GM18499 (cell line): ENCODE data around the gene OR13C5.
"Not testable (repeated sequence)": the region's sequence is repeated elsewhere in the genome, so short reads cannot be mapped to it uniquely, and the experiment has no call there.

Experiments used
- ATAC-seq: cut with Tn5 transposase; IDR thresholded peaks from one replicate; pipeline ENCODE4 v1.9.1; 2021; ENCODE audit warnings: moderate number of reproducible peaks; ENCODE audit not compliant: insufficient read depth, unreplicated experiment

The OR13C5 gene, protein sequence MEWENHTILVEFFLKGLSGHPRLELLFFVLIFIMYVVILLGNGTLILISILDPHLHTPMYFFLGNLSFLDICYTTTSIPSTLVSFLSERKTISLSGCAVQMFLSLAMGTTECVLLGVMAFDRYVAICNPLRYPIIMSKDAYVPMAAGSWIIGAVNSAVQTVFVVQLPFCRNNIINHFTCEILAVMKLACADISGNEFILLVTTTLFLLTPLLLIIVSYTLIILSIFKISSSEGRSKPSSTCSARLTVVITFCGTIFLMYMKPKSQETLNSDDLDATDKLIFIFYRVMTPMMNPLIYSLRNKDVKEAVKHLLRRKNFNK

DNA sequence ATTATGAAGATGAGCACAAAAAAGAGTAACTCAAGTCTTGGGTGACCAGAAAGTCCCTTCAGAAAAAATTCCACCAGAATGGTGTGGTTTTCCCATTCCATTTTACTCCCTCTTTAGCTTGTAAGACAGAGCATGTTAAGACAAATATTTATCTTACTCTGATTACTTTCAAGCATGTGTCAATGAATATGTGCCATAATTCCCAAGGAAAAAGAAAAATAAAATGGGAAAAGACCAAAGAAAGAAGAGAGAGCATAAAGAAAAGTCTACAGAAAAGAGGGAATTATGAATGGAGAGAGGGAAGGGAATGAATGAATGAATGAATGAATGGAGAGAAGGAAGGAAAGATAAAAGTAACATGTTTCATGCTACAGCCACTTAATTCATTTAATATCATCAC lies at the start of gene OR13C5:
OR13C5 (minus strand) TSS at position 101 of the 400 bp plus-strand sequence; CDS start at position 101, 0 bp downstream.
- not testable (repeated sequence) for ATAC-seq

DNA sequence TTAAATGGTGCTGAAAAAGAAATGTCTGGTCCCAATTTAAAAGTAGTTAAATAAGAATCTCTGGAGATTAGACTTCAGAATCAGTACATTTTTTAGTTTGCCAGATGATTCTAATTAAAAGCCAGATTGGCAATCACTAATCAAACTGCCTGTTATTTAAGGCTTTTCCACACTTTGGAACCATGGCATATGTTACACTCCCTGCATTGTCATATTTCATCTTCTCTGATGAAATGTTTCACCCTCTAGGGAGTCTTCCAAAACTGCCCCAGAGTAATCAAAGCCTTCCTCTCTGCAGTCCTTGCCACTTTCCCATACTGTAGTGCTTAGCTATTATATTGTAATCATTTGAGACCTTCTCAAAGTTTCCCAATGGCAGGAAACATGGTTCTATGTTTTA lies 36.2 kb upstream of the OR13C5 start:
- no peak for ATAC-seq

DNA sequence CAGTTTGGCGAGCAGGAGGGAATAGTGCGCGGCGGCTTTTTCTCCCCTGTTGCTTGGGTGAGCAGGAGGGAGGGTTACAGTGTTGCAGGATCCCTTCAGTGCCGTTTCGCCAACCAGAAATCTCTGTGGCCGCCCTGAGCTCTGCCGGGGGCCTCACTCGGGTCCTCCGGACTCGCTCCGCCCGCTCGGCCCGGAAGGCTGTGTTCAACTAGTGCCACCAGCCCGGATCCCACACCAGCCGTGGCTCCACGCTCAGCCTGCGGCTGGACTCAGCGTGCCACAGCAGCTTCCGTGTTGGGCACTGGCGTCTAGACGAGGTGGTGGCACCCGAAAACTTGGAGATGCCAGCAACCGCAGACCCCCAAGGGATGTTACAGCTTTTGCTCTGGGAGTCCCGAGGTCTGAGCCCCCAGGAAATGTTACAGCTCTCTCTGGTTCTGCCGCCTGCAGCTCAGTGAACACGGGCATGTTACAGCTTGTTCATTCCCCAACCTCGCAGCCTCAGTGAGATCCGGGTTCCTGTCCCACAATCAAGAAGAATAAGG lies 34.8 kb upstream of the OR13C5 start:
- no peak for ATAC-seq

DNA sequence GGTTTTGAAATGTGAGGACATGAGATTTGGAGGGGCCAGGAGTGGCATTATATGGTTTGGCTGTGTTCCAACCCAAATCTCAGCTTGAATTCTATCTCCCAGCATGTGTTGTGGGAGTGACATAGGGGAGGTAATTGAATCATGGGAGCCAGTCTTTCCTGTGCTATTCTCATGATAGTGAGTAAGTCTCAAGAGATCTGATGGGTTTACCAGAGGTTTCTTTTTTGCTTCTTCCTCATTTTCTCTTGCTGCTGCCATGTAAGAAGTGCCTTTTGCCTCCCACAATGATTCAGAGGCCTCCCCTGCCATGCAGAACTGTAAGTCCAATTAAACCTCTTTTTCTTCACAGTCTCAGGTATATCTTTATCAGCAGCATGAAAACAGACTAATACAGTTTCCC lies 26.8 kb upstream of the OR13C5 start:
- not testable (repeated sequence) for ATAC-seq

DNA sequence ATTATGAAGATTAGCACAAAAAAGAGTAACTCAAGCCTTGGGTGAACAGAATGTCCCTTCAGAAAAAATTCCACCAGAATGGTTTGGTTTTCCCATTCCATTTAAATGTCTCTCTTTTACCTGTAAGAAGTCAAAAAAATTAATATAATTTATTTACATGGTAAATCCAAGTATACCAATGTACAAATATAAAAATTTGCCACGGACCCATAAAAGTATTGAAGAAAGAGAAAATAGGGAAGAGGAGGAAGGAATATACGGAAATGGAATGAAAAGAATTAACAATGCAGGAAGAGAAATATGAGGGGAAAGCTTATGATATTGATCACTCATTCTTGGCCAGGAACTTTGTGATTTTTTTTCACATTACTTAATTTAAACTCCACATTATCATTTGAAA lies 18.9 kb upstream of the OR13C5 start, which contains the start of gene OR13C9:
OR13C9 (minus strand) TSS at position 101 of the 400 bp plus-strand sequence; CDS start at position 101, 0 bp downstream.
- ATAC-seq, result no peak

DNA sequence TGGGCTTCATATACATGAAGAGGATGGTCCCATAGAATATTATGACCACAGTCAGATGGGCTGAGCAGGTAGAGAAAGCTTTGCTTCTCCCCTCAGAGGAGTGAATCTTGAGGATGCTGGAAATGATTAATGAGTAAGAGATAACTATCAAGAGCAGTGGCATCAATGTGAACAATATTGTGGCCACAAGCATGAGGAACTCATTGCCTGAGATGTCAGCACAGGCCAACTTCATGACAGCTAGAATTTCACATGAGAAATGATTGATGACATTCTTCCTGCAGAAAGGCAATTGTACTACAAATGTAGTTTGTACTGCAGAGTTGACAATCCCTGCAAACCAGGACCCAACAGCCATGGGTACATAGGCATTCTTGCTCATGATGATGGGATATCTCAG lies 18.2 kb upstream of the OR13C5 start:
- no peak for ATAC-seq

DNA sequence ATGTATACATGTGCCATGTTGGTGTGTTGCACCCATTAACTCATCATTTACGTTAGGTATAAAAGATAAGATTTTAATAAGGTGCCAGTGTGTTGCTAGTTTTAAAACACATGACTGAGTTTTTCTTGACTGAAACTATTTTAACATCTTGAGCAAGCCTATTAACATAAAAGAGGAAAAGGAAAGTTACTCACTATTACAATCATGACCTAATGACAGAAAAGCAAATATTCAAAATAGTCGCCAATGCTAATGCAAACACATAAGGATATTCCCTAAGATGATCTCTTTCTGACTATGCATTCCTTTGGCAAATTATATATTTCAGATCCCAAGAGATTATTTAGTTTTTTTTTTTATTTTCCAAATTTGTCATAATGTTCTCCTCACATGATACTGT lies 12.0 kb upstream of the OR13C5 start:
- ATAC-seq, result no peak

DNA sequence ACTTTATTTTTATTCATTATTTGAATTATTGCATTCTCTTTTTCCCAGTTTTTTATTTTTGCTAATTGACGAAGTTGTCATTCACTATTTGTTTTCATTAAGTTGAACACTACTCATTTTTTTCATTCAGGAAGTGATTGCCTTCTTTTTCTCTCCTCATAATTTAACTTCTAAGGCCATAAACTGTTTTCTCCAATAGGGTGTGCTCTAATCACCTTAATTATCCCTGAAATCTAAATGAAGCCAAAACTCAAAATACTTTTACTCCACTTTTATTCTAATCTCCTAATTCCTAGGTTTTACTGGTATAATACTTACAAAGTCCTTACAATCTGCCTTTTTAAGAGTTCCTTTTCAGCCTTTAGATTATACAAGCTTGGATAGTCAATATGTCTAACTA lies 9.1 kb upstream of the OR13C5 start:
- no peak for ATAC-seq

DNA sequence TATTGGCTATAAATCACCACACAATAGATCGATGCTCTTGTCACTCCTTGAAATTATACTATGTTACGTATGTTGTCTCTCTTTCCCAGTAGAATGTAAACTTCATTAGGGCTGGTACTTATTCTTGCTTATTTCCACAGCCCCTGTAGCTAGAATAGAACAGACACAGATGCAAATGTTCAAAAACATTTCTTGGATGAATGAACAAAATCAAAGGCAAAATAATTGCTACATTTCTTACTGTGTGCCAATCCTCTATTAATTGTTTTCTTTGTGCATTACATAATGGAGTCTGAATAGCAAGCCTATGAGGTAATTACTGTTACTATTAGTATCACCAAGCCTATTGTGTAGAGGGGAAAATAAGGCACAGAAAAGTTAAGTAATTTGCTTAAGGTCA lies 6.9 kb upstream of the OR13C5 start:
- ATAC-seq, result no peak

DNA sequence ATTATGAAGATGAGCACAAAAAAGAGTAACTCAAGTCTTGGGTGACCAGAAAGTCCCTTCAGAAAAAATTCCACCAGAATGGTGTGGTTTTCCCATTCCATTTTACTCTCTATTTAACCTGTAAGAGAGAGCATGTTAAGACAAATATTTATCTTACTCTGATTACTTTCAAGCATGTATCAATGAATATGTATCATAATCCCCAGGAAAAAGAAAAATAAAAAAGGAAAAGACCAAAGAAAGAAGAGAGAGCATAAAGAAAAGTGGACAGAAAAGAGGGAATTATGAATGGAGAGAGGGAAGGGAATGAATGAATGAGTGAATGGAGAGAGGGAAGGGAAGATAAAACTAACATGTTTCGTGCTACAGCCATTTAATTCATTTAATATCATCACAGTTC lies 6.3 kb upstream of the OR13C5 start, which contains the start of gene OR13C2:
OR13C2 (minus strand) TSS at position 101 of the 400 bp plus-strand sequence; CDS start at position 101, 0 bp downstream.
- ATAC-seq, result not testable (repeated sequence)

DNA sequence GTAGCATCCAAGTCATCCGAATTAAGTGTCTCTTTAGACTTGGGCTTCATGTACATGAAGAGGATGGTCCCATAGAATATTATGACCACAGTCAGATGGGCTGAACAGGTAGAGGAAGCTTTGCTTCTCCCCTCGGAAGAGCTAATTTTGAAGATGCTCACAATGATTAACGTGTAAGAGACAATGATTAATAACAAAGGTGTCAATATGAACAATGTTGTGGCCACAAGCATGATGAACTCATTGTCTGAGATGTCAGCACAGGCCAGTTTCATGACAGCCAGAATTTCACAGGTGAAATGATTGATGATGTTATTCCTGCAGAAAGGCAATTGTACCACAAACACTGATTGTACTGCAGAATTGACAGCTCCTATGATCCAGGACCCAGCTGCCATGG lies 5.6 kb upstream of the OR13C5 start:
- ATAC-seq, result no peak

DNA sequence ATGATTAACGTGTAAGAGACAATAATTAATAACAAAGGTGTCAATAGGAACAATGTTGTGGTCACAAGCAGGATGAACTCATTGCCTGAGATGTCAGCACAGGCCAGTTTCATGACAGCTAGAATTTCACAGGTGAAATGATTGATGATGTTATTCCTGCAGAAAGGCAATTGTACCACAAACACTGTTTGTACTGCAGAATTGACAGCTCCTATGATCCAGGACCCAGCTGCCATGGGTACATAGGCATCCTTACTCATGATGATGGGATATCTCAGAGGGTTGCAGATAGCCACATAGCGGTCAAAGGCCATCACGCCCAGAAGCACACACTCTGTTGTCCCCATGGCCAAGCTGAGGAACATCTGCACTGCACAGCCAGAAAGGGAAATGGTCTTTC lies 464 bp downstream of the OR13C5 start:
- not testable (repeated sequence) for ATAC-seq

DNA sequence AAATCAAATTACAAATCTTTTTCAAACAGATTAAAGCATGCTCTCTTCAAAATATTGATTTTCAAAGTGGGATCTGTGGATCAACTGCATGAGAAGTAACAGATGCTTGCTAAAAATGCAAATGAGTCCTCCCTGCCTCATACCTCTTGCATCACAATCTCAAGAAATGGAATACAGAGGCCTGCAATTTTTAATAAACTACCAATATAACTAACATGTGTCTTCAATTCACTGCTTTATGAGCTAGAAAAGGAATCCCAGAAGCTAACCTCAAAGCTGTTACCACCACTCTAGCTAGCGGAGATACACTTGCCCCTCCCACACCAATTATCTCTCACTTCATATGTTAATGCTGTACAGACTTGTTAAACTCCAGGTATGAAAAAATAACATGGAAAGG lies 9.6 kb downstream of the OR13C5 start:
- no peak for ATAC-seq

DNA sequence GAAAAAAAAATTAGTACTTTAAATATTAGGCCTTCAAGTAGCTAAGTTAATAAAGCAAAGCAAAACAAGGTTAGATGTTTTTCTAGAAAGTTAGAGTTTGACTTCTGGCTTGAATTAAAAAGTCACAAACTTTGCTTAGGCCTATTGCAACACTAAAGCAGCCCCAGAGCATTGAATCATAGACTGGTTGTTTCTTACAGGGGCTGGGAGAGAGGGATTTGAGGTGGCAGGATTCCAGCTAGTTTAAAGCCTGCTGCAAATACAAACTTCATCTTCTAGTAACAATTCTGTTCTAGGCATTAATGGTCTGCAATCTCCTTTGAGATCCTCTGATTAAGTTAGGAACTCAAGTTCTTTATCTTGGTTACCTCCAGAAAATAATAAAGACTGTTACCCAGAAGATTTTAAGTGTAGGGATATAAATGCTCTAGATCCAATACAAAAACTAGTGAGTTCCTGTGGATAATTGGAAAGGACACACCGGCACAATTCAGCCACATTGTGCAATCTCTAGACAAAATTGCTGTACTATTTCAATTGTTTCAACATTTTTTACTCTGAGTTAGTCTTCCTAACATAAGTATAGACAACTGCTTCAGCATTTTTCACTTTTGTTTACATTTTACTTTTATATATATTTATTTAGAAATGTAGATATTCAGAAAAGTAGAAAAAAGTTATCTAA lies 12.6 kb downstream of the OR13C5 start:
- no peak for ATAC-seq

DNA sequence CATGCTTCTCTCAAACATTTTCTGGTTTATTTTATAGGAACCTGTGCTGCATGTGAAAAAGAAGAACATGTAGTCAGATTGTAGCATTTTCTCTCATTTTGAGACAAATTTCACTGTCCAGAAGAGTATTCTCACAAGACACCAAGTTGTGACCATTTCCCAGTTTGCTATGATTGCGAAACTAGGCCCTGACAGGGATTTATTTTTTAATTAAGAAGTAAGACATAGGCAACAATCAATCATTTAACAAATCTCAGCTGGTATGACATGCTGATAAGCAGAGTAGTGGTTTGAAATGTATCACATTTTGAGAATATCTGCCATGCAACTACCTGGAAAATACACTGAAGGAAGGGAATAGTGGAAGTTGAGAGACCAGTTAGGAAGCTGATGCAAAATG lies 18.7 kb downstream of the OR13C5 start:
- ATAC-seq, result no peak

DNA sequence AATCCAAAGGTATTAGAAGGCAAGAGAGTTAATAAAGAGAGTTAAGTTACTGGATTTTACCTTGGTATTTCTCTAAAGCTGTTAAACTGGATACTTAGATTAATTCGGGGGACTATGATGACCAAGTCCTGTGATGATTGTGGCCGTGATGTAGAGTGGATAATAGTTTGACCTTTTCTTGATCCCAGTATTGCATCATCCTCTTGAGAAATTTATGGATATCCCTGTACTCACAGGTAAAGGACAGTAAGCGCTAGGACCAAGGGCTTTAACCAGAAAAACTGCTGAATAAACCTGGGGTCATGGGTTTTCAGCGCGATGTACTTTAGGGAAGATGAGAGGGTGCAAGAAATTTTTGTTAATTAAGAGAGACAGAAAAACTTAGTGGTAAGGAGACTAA lies 21.9 kb downstream of the OR13C5 start:
- ATAC-seq, result no peak

DNA sequence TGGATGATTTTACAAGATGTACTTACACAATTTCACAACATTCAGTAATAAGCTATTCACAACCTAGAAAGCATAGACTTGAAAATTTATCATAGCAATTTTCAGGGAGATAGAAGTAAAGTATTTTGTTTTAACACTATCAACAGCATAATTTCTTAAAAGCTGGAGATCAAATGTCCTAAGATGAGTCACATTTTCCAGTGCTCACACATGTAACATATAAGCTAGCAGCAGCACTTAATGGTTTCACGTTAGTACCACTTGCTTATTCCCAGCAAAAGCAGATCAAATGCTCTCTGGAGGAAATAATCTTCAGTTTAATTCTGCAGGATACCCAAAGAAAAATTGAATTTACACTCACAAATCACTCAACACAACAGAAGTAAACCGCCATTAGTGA lies 23.8 kb downstream of the OR13C5 start:
- ATAC-seq, result no peak

DNA sequence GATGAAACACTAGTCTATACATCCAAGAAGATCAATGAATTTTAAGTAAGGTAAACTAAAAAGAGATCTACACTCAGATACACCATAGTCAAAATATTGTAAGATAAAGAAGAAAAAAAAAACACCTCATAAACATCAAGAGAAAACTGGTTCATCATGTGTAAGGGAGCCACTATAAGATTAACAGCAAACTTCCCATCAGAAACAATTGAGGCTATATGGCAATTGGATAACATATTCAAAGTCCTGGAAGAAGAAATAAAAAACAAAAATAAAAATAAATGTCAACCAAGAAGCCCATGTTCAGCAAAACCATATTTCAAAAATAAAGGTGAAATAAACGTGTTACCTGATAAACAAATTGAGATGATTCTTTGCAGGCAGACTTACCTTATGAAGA lies 26.6 kb downstream of the OR13C5 start:
- ATAC-seq, result no peak

DNA sequence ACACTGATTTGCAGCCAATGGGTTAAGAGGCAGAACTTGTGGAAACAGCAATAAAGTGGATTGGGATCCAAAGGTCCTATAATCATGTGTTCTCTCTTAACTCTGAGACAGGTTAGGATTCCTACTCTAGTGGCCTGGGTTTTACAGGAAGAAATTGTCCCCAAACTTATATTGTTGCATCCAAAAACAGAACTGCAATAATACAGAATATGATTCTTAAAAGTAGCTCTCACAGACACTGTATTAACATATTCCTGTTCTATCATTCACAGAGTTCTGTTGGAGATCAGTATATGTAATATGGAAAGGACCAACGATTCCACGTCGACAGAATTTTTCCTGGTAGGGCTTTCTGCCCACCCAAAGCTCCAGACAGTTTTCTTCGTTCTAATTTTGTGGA lies 30.3 kb downstream of the OR13C5 start, which contains the start of gene OR13C8:
OR13C8 (plus strand) TSS at position 301 of the 400 bp plus-strand sequence; CDS start at position 301, 0 bp downstream.
- ATAC-seq, result no peak

DNA sequence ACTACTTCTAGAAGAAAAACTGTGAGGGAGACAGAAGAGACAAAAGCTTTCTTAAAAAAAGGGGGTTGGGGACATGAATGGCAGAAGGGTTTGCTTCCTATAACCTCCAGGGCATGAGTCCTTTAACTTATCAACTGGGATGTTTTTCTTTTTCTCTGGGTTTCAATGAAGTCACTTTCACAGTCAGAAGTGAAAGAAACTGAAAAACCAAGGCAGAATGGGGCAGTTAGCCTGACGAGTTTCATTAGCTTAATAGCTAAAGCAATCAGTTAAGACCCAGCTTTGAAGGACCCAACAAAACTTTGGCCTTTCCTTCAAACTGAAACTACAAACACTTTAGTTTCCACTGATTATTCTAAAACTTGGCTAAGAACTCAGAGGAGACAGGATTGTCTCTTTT lies 34.9 kb downstream of the OR13C5 start:
- ATAC-seq, result no peak
